HepG2 (cell line): ENCODE data around the gene STUB1. TPM values are rescaled to one million over a fixed set of nuclear protein-coding genes. Genes with fewer than 3 reads are reported as not detected.
A peak's percentile ranks its signal among the peaks of the same experiment; 100 is the strongest.

Experiments used
- ATAC-seq: fragments of 200-7000 bp; cut with Tn5 transposase; 3 replicates; pipeline ENCODE4 v1.9.1; 2020; ENCODE audit warnings: mild to moderate bottlenecking, moderate library complexity
- BruUV-seq: library from RNA; stranded (reverse); fragments of 400-500 nt; replicated peaks from 2 replicates; lab custom pipeline; 2021; lab: Mats Ljungman, UMichigan
- CTCF ChIA-PET: fragments of 300-600 bp; formaldehyde crosslinking; extraction: SDS; loops from one replicate; lab custom pipeline; 2021; ENCODE audit warnings: low total read pairs, inconsistent platforms, low intra/inter-chr PET ratio; lab: Yijun Ruan, JAX
- POLR2A ChIA-PET: fragments of 350-600 bp; sonication (Branson Sonifier 250); formaldehyde crosslinking; loops from one replicate; lab custom pipeline; 2020; ENCODE audit warnings: antibody characterized with exemption, inconsistent platforms; lab: Yijun Ruan, JAX
- DNase-seq: peaks from one replicate; pipeline ENCODE4 v3.0.0-alpha.2; 2015; ENCODE audit warnings: low spot score
- FAIRE-seq: peaks from 3 replicates; lab custom pipeline; 2011; peaks lifted over from hg19 to GRCh38; lab: Jason Lieb, UNC
- H2AFZ ChIP-seq: one replicate; pipeline ENCODE4 v1.6.1; 2011; ENCODE audit warnings: low read length, inconsistent platforms
- H3K27ac ChIP-seq: fragments of 300-600 bp; 3 replicates; pipeline ENCODE4 v1.8.0; 2011; ENCODE audit warnings: mixed run types, mild to moderate bottlenecking, mixed read lengths, low read length, inconsistent platforms; ENCODE audit not compliant: insufficient read depth; ENCODE audit errors: extremely low read length
- H3K27me3 ChIP-seq, 2 experiments: fragments of 200-600 bp in 1 of 2; 2 replicates in 1 of 2; 3 replicates in 1 of 2; pipeline versions ENCODE4 v1.6.0 to v1.8.0; 2011; ENCODE audit warnings: low read length in 2 of 2, mild to moderate bottlenecking in 2 of 2, moderate library complexity in 2 of 2, inconsistent platforms in 1 of 2; ENCODE audit not compliant: insufficient read depth in 2 of 2, control insufficient read depth in 1 of 2
- H3K36me3 ChIP-seq, 2 experiments: fragments of 200-600 bp in 1 of 2; replicated peaks in 1 of 2; 2 replicates in 1 of 2; 3 replicates in 1 of 2; pipeline versions ENCODE4 v1.5.1 to v1.8.0; 2011; ENCODE audit warnings: low read length in 2 of 2, inconsistent platforms in 1 of 2; ENCODE audit not compliant: insufficient read depth in 2 of 2, control insufficient read depth in 1 of 2
- H3K4me1 ChIP-seq: 2 replicates; pipeline ENCODE4 v1.5.1; 2012; ENCODE audit warnings: low read length, inconsistent platforms; ENCODE audit not compliant: insufficient read depth
- H3K4me2 ChIP-seq: 2 replicates; pipeline ENCODE4 v1.6.0; 2011; ENCODE audit warnings: low read depth, low read length, inconsistent platforms
- H3K4me3 ChIP-seq, 3 experiments: fragments of 200-600 bp in 1 of 3; sonication (generic), shearing (Covaris generic) in 1 of 3; replicated peaks in 1 of 3; 2 replicates each; pipeline ENCODE4 v1.5.1; 2011 to 2016; ENCODE audit warnings: low read length in 3 of 3, inconsistent platforms in 2 of 3, low read depth in 2 of 3, mild to moderate bottlenecking in 2 of 3, control low read depth in 1 of 3, mixed read lengths in 1 of 3; ENCODE audit not compliant: insufficient read depth in 1 of 3
- H3K79me2 ChIP-seq: one replicate; pipeline ENCODE4 v1.6.1; 2011; ENCODE audit warnings: low read length, inconsistent platforms; ENCODE audit not compliant: insufficient read depth
- H3K9ac ChIP-seq: 2 replicates; pipeline ENCODE4 v1.6.0; 2011; ENCODE audit warnings: mild to moderate bottlenecking, low read depth, low read length, inconsistent platforms; ENCODE audit not compliant: insufficient read depth
- H3K9me3 ChIP-seq: 2 replicates; pipeline ENCODE4 v1.5.1; 2012; ENCODE audit warnings: mild to moderate bottlenecking, low read length
- H4K20me1 ChIP-seq: 2 replicates; pipeline ENCODE4 v1.6.0; 2011; ENCODE audit warnings: inconsistent platforms, mild to moderate bottlenecking, low read length, moderate library complexity; ENCODE audit not compliant: insufficient read depth
- AGO1 ChIP-seq: fragments of 200-400 bp; formaldehyde crosslinking; IDR thresholded peaks from 2 replicates; pipeline ENCODE4 v1.6.1; 2017; ENCODE audit warnings: mild to moderate bottlenecking, low read depth, low read length, moderate library complexity; ENCODE audit not compliant: poor library complexity, severe bottlenecking
- AGO2 ChIP-seq: fragments of 200-400 bp; formaldehyde crosslinking; optimal IDR thresholded peaks from 2 replicates; pipeline ENCODE3; 2017; ENCODE audit warnings: mild to moderate bottlenecking, low read depth, low read length, moderate library complexity
- FOXM1 ChIP-seq: sonication (generic); formaldehyde crosslinking; IDR thresholded peaks from 2 replicates; pipeline ENCODE4 v1.5.0; 2020; ENCODE audit warnings: missing genetic modification reagents
- FUBP1 ChIP-seq: sonication (generic); formaldehyde crosslinking; IDR thresholded peaks from 2 replicates; pipeline ENCODE4 v1.5.1; 2020; ENCODE audit warnings: missing genetic modification reagents, mild to moderate bottlenecking, borderline replicate concordance
- HNRNPUL1 ChIP-seq: fragments of 200-400 bp; formaldehyde crosslinking; IDR thresholded peaks from 2 replicates; pipeline ENCODE4 v1.6.1; 2017; ENCODE audit warnings: low read depth, mild to moderate bottlenecking, low read length, moderate library complexity
- KLF11 ChIP-seq: IDR thresholded peaks from 2 replicates; pipeline ENCODE4 v1.6.1; 2016; ENCODE audit warnings: missing compliant biosample characterization
- KLF15 ChIP-seq: sonication (generic); formaldehyde crosslinking; IDR thresholded peaks from 2 replicates; pipeline ENCODE4 v1.8.1; 2023; ENCODE audit warnings: borderline replicate concordance, mild to moderate bottlenecking, inconsistent platforms, missing genetic modification reagents, mixed read lengths
- NRL ChIP-seq: sonication (generic); formaldehyde crosslinking; IDR thresholded peaks from 2 replicates; pipeline ENCODE4 v1.5.0; 2020; ENCODE audit warnings: missing genetic modification reagents, mild to moderate bottlenecking, moderate library complexity, borderline replicate concordance
- POLR2G ChIP-seq: fragments of 200-400 bp; formaldehyde crosslinking; IDR thresholded peaks from 2 replicates; pipeline ENCODE4 v1.6.1; 2018; ENCODE audit warnings: mild to moderate bottlenecking, low read depth, low read length, moderate library complexity
- RARA ChIP-seq: IDR thresholded peaks from 2 replicates; pipeline ENCODE4 v1.6.1; 2016; ENCODE audit warnings: missing genetic modification reagents, missing compliant biosample characterization
- ZNF337 ChIP-seq: sonication (generic); formaldehyde crosslinking; IDR thresholded peaks from 2 replicates; pipeline ENCODE4 v1.5.1; 2020; ENCODE audit warnings: missing genetic modification reagents, low read depth, mild to moderate bottlenecking, borderline replicate concordance
- ZNF33A ChIP-seq: sonication (generic); formaldehyde crosslinking; IDR thresholded peaks from 2 replicates; pipeline ENCODE4 v1.5.1; 2020; ENCODE audit warnings: missing genetic modification reagents, mild to moderate bottlenecking, moderate library complexity, borderline replicate concordance
- ZNF468 ChIP-seq: sonication (generic); formaldehyde crosslinking; IDR thresholded peaks from 2 replicates; pipeline ENCODE4 v1.8.0; 2022; ENCODE audit warnings: mild to moderate bottlenecking, moderate library complexity, missing genetic modification reagents
- ZNF598 ChIP-seq: sonication (generic); formaldehyde crosslinking; IDR thresholded peaks from 2 replicates; pipeline ENCODE4 v1.5.1; 2020; ENCODE audit warnings: mild to moderate bottlenecking, missing genetic modification reagents, borderline replicate concordance
- ZNF614 ChIP-seq: IDR thresholded peaks from 2 replicates; pipeline ENCODE4 v1.6.1; 2018; ENCODE audit warnings: missing biosample characterization, missing genetic modification reagents, inconsistent platforms, borderline replicate concordance
- ZNF670 ChIP-seq: sonication (generic); formaldehyde crosslinking; IDR thresholded peaks from 2 replicates; pipeline ENCODE4 v1.8.0; 2022; ENCODE audit warnings: mild to moderate bottlenecking, missing genetic modification reagents, borderline replicate concordance
- WGBS: methylation state at CpG from one replicate; pipeline ENCODE4 v1.1.6; 2017; ENCODE audit warnings: low lambda C conversion rate; 5-methylcytosine and 5-hydroxymethylcytosine counted together
- in situ Hi-C: cut with HindIII; loops from 2 replicates; pipeline ENCODE4 v1.10.0; 2017; ENCODE audit warnings: low pct_unique_long_range_greater_than_20kb; ENCODE audit not compliant: extremely low pct_ligation_motif_present
- intact Hi-C: fragments of 100-400 bp; cut with micrococcal nuclease; formaldehyde crosslinking; loops from one replicate; pipeline ENCODE4 v1.10.0; 2022; ENCODE audit not compliant: unreplicated experiment
- polyA plus RNA-seq, 8 experiments: library from polyadenylated mRNA; depleted of rRNA in 3 of 8; stranded (reverse) in 7 of 8; unstranded in 1 of 8; fragments of >200 nt; fragmentation: Illumina TruSeq in 4 of 8; extraction: Trizol in 4 of 8; gene quantifications; 2 replicates each; pipeline versions ENCODE4 v1.2.1 to v1.2.3, GENCODE V29; 2011 to 2016; ENCODE audit warnings: low read depth in 4 of 8, missing spikeins in 1 of 8, mixed read lengths in 1 of 8; ENCODE audit not compliant: insufficient read depth in 1 of 8
- total RNA-seq, 5 experiments: library from RNA; depleted of rRNA; stranded (reverse); fragments of >200 nt; fragmentation: Illumina TruSeq; extraction: Trizol; gene quantifications; 2 replicates each; pipeline ENCODE4 v1.2.3, GENCODE V29; 2016; ENCODE audit warnings: low read depth in 1 of 5
- TF ChIP-seq, protein P1 (sequence below): IDR thresholded peaks from 2 replicates; pipeline ENCODE4 v1.4.0; 2020; ENCODE audit warnings: mild to moderate bottlenecking, missing genetic modification reagents

Gene STUB1
- total and polyA plus RNA-seq, 2 of the 13 experiments (the other 11 are each of a cell fraction or from before 2014, with no cell fraction given) = 52.9 to 78.2 TPM

DNA sequence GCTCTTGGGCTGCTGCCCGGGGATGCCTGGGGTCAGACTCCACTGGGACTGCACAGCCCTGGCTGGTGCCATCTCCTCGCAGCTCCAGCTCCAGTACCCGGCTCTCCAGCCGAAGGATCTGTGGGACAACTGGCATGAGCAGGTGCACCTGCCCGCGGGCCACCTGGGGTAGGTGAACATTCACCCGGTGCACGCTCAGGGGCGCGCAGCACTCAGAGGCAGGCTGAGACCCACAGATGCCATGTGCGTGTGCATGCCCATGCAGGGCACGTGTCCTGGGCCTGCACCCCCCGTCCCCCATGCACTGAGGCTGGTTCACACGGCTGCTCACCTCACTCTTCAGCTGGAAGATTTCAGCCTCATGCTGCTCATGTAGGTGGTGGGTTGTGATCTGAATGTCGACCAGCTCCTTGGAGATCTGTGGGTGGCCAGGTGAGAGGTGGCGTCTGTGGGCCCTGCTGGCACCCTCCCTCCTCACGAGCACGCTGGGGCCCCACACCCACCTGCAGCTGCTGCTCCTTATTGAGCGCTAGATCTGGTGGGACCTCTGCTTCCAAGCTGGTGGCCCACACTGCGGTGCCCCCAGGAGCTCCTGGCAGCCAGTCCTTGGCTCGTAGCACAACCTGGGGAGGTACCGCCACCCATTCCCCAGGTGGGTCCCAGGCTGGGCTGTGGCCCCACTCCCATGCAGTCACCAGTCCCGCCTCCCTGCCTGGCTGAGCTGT is 45.4 kb downstream of the STUB1 start:
- POLR2A ChIA-PET = interaction anchor here (1.2 to 2.6 kb wide), 3 partner anchors 10 to 35 kb away, joined by 3 to 14 read pairs (median 7); partner anchors contain the start of genes CIAO3 and MSLN
- 81% methylated on average over 3 of the region's 23 CpGs for WGBS
- peaks cover 19% of the 10 kb centered on the region for H3K4me1 ChIP-seq
- peaks cover 0 to 3% of the 10 kb centered on the region in 2 experiments; a peak in 1 of 5 replicates for H3K27me3 ChIP-seq
- no peaks in the 10 kb centered on the region for H4K20me1 ChIP-seq
- intact Hi-C loops = no loop called here
- no peak overlapping the region for H3K4me2 ChIP-seq
- H2AFZ ChIP-seq = no peak overlapping the region
- no peak overlapping the region for H3K4me3 ChIP-seq
- H3K79me2 ChIP-seq = no peaks in the 10 kb centered on the region
- in situ Hi-C loops = no loop called here
- no peak overlapping the region for H3K9ac ChIP-seq
- H3K36me3 ChIP-seq = no peaks in the 10 kb centered on the region
- CTCF ChIA-PET = no interaction called here
- H3K27ac ChIP-seq = no peak overlapping the region
- BruUV-seq = no TSS peak
- DNase-seq (no peak), FAIRE-seq (no peak), ATAC-seq (no peak)
- H3K9me3 ChIP-seq = no peaks in the 10 kb centered on the region
- TF ChIP-seq AGO2 = peak; percentile 51
- peak; percentile 56 for TF ChIP-seq AGO1
- TF ChIP-seq KLF11 = no peak
- 0 out of 2 replicates have a peak, but pooled peaks have one; percentile 4 for TF ChIP-seq NRL (CRISPR knock-in tag)
- no peak for TF ChIP-seq ZNF598 (CRISPR knock-in tag)
- TF ChIP-seq, protein P1, sequence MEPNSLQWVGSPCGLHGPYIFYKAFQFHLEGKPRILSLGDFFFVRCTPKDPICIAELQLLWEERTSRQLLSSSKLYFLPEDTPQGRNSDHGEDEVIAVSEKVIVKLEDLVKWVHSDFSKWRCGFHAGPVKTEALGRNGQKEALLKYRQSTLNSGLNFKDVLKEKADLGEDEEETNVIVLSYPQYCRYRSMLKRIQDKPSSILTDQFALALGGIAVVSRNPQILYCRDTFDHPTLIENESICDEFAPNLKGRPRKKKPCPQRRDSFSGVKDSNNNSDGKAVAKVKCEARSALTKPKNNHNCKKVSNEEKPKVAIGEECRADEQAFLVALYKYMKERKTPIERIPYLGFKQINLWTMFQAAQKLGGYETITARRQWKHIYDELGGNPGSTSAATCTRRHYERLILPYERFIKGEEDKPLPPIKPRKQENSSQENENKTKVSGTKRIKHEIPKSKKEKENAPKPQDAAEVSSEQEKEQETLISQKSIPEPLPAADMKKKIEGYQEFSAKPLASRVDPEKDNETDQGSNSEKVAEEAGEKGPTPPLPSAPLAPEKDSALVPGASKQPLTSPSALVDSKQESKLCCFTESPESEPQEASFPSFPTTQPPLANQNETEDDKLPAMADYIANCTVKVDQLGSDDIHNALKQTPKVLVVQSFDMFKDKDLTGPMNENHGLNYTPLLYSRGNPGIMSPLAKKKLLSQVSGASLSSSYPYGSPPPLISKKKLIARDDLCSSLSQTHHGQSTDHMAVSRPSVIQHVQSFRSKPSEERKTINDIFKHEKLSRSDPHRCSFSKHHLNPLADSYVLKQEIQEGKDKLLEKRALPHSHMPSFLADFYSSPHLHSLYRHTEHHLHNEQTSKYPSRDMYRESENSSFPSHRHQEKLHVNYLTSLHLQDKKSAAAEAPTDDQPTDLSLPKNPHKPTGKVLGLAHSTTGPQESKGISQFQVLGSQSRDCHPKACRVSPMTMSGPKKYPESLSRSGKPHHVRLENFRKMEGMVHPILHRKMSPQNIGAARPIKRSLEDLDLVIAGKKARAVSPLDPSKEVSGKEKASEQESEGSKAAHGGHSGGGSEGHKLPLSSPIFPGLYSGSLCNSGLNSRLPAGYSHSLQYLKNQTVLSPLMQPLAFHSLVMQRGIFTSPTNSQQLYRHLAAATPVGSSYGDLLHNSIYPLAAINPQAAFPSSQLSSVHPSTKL (CRISPR knock-in tag) = no peak
- TF ChIP-seq FOXM1 (CRISPR knock-in tag) = no peak
- TF ChIP-seq FUBP1 (CRISPR knock-in tag) = no peak
- no peak for TF ChIP-seq ZNF614 (CRISPR knock-in tag)
- no peak for TF ChIP-seq ZNF337 (CRISPR knock-in tag)
- no peak for TF ChIP-seq ZNF33A (CRISPR knock-in tag)
- TF ChIP-seq ZNF468 (CRISPR knock-in tag) = no peak
- no peak for TF ChIP-seq KLF15
- no peak for TF ChIP-seq ZNF670 (CRISPR knock-in tag)
- peak; percentile 6; the same call in 1 of the 2 replicates for TF ChIP-seq POLR2G
- TF ChIP-seq HNRNPUL1 = no peak
- TF ChIP-seq RARA = no peak
